GM12873 (cell line): ENCODE measurements around the gene FOXN3.

ENCODE experiments used
- CTCF ChIP-seq: IDR thresholded peaks from 2 replicates; pipeline ENCODE4 v1.5.1; 2012; ENCODE audit warnings: low read depth, mild to moderate bottlenecking, moderate library complexity, low read length, control low read depth; ENCODE audit not compliant: insufficient read depth; ENCODE audit errors: missing control alignments

Gene FOXN3

GRCh38 chr14:89366864-89367778 lies 49.9 kb downstream of the FOXN3 start:
- no peak for TF ChIP-seq CTCF

GRCh38 chr14:89365061-89365801 lies 51.8 kb downstream of the FOXN3 start:
- TF ChIP-seq CTCF, result no peak

GRCh38 chr14:89364316-89364715 lies 52.7 kb downstream of the FOXN3 start:
- TF ChIP-seq CTCF, result no peak

- no peak for TF ChIP-seq CTCF
Observed at GRCh38 chr14:89360277-89360676, 56.8 kb downstream of the FOXN3 start.

GRCh38 chr14:89359477-89360222 lies 57.4 kb downstream of the FOXN3 start:
- no peak for TF ChIP-seq CTCF

GRCh38 chr14:89357655-89358297 lies 59.3 kb downstream of the FOXN3 start:
- no peak for TF ChIP-seq CTCF
